Fibroblast of upper back skin (primary cell): ENCODE measurements around the gene PANK1.
"Not testable (repeated sequence)": the region's sequence is repeated elsewhere in the genome, so short reads cannot be mapped to it uniquely, and the experiment has no call there.

Source experiments
- DNase-seq: peaks from one replicate; pipeline ENCODE4 v3.0.0-alpha.2; 2013

The PANK1 gene

GRCh38 chr10:89651916-89652573 lies 7.0 kb upstream of the PANK1 start:
- peak; percentile 18 for DNase-seq

- DNase-seq = no peak
Measured at GRCh38 chr10:89651205-89651915, 6.3 kb upstream of the PANK1 start.

- no peak for DNase-seq
Measured at GRCh38 chr10:89649051-89649450, 4.0 kb upstream of the PANK1 start.

- DNase-seq = no peak
Measured at GRCh38 chr10:89648074-89648473, 3.0 kb upstream of the PANK1 start.

GRCh38 chr10:89646889-89647657 lies 2.0 kb upstream of the PANK1 start:
- peak; percentile 78 for DNase-seq

GRCh38 chr10:89645742-89646172 lies 715 bp upstream of the PANK1 start:
- DNase-seq = no peak

GRCh38 chr10:89644691-89644966 lies 413 bp downstream of the PANK1 start:
- DNase-seq = no peak

GRCh38 chr10:89643812-89644690 lies 991 bp downstream of the PANK1 start:
- peak; percentile 97 for DNase-seq

GRCh38 chr10:89643431-89643811 lies 1.6 kb downstream of the PANK1 start:
- DNase-seq = no peak

GRCh38 chr10:89642193-89642592 lies 2.8 kb downstream of the PANK1 start:
- DNase-seq = no peak

- no peak for DNase-seq
Measured at GRCh38 chr10:89640241-89640640, 4.8 kb downstream of the PANK1 start.

GRCh38 chr10:89639326-89639725 lies 5.7 kb downstream of the PANK1 start:
- DNase-seq = no peak

GRCh38 chr10:89637113-89637512 lies 7.9 kb downstream of the PANK1 start:
- DNase-seq = no peak

GRCh38 chr10:89634637-89635036 lies 10.4 kb downstream of the PANK1 start:
- DNase-seq = no peak

GRCh38 chr10:89633484-89633883 lies 11.6 kb downstream of the PANK1 start:
- DNase-seq = peak; percentile 69

GRCh38 chr10:89632824-89633223 lies 12.2 kb downstream of the PANK1 start:
- no peak for DNase-seq

GRCh38 chr10:89627830-89628229 lies 17.2 kb downstream of the PANK1 start:
- no peak for DNase-seq

- peak; percentile 74 for DNase-seq
Measured at GRCh38 chr10:89625041-89625765, 19.8 kb downstream of the PANK1 start.

GRCh38 chr10:89624020-89624419 lies 21.0 kb downstream of the PANK1 start:
- DNase-seq = no peak

- no peak for DNase-seq
Measured at GRCh38 chr10:89622151-89622550, 22.9 kb downstream of the PANK1 start.

- no peak for DNase-seq
Measured at GRCh38 chr10:89621438-89621837, 23.6 kb downstream of the PANK1 start.

- not testable (repeated sequence) for DNase-seq
Measured at GRCh38 chr10:89620296-89620695, 24.7 kb downstream of the PANK1 start.
